HCT116 (cell line): ENCODE results near the gene CA10. TPM values are rescaled to one million over a fixed set of nuclear protein-coding genes. Genes with fewer than 3 reads are reported as not detected.

Experiments
- ATAC-seq: fragments of 200-7000 bp; cut with Tn5 transposase; 2 replicates; pipeline ENCODE4 v1.9.1; 2020; ENCODE audit warnings: mild to moderate bottlenecking, moderate library complexity
- BruUV-seq: library from RNA; stranded (reverse); fragments of 400-500 nt; replicated peaks from 2 replicates; lab custom pipeline; 2021; lab: Mats Ljungman, UMichigan
- CTCF ChIA-PET: fragments of 300-600 bp; sonication (Branson Sonifier 250); formaldehyde crosslinking; loops from one replicate; lab custom pipeline; 2021; ENCODE audit warnings: antibody characterized with exemption; lab: Charles Lee
- POLR2A ChIA-PET: fragments of 300-600, 350-600 bp; sonication (Branson Sonifier 250); formaldehyde crosslinking; loops from one replicate; lab custom pipeline; 2021; ENCODE audit warnings: antibody characterized with exemption; lab: Charles Lee
- RAD21 ChIA-PET, 2 experiments: fragments of 300-600 bp; sonication (Branson Sonifier 250); formaldehyde crosslinking; loops; one replicate each; lab custom pipeline; 2023; ENCODE audit warnings: low total read pairs in 2 of 2; ENCODE audit not compliant: uncharacterized antibody in 2 of 2, unreplicated experiment in 2 of 2, low non-redundant PET in 1 of 2; lab: Charles Lee
- DNase-seq: peaks from one replicate; pipeline ENCODE4 v3.0.0-alpha.2; 2010; ENCODE audit warnings: low read depth, low spot score
- H2AFZ ChIP-seq: fragments of 200-600 bp; shearing (Covaris generic), sonication (generic); 2 replicates; pipeline ENCODE4 v1.6.1; 2017; ENCODE audit warnings: low read depth, mixed run types, mixed read lengths, antibody characterized with exemption, low read length; ENCODE audit not compliant: poor library complexity, severe bottlenecking
- H3K27ac ChIP-seq: 2 replicates; pipeline ENCODE4 v1.5.1; 2012; ENCODE audit warnings: low read depth, low read length
- H3K27me3 ChIP-seq: fragments of 200-600 bp; sonication (generic); 2 replicates; pipeline ENCODE4 v1.6.1; 2016; ENCODE audit warnings: mixed run types, low read length, mixed read lengths; ENCODE audit not compliant: insufficient read depth
- H3K36me3 ChIP-seq, 2 experiments: fragments of 200-500 bp in 1 of 2; fragments of 200-600 bp in 1 of 2; sonication (Bioruptor generic) in 1 of 2; sonication (generic) in 1 of 2; 2 replicates each; pipeline versions ENCODE4 v1.5.1 to v1.6.1; 2014 to 2016; ENCODE audit warnings: low read length in 2 of 2, inconsistent platforms in 1 of 2, mixed read lengths in 1 of 2, mixed run types in 1 of 2; ENCODE audit not compliant: insufficient read depth in 2 of 2, control insufficient read depth in 1 of 2
- H3K4me1 ChIP-seq, 2 experiments: fragments of 200-600 bp in 1 of 2; sonication (generic) in 1 of 2; 2 replicates each; pipeline versions ENCODE4 v1.5.1 to v1.6.1; 2012 to 2017; ENCODE audit warnings: low read length in 2 of 2, inconsistent platforms in 1 of 2, mild to moderate bottlenecking in 1 of 2, mixed read lengths in 1 of 2, mixed run types in 1 of 2, moderate library complexity in 1 of 2; ENCODE audit not compliant: insufficient read depth in 2 of 2, control insufficient read depth in 1 of 2
- H3K4me2 ChIP-seq: fragments of 200-600 bp; sonication (generic); 2 replicates; pipeline ENCODE4 v1.6.1; 2017; ENCODE audit warnings: mixed run types, low read length, mixed read lengths
- H3K4me3 ChIP-seq, 2 experiments: fragments of 200-600 bp in 1 of 2; sonication (generic) in 1 of 2; replicated peaks in 1 of 2; 2 replicates each; pipeline ENCODE4 v1.5.1; 2011 to 2016; ENCODE audit warnings: low read length in 2 of 2, control low read depth in 1 of 2, low read depth in 1 of 2, mild to moderate bottlenecking in 1 of 2, mixed read lengths in 1 of 2, mixed run types in 1 of 2
- H3K79me2 ChIP-seq: fragments of 200-600 bp; sonication (generic); 2 replicates; pipeline ENCODE4 v1.6.1; 2017; ENCODE audit warnings: mild to moderate bottlenecking, mixed run types, low read length, moderate library complexity, mixed read lengths; ENCODE audit not compliant: insufficient read depth
- H3K9ac ChIP-seq: fragments of 200-600 bp; sonication (generic); 2 replicates; pipeline ENCODE4 v1.6.1; 2016; ENCODE audit warnings: low read length, mixed read lengths
- H3K9me2 ChIP-seq: fragments of 200-600 bp; sonication (generic), shearing (Covaris generic); 2 replicates; pipeline ENCODE4 v1.6.1; 2017; ENCODE audit warnings: mixed run types, mild to moderate bottlenecking, moderate library complexity; ENCODE audit not compliant: insufficient read depth
- H3K9me3 ChIP-seq, 2 experiments: fragments of 200-500 bp in 1 of 2; fragments of 200-600 bp in 1 of 2; sonication (Bioruptor generic) in 1 of 2; sonication (generic) in 1 of 2; 2 replicates each; pipeline ENCODE4 v1.6.1; 2014 to 2017; ENCODE audit warnings: low read length in 2 of 2, mixed read lengths in 2 of 2, inconsistent platforms in 1 of 2, low read depth in 1 of 2, mild to moderate bottlenecking in 1 of 2, mixed run types in 1 of 2, moderate library complexity in 1 of 2; ENCODE audit not compliant: control insufficient read depth in 1 of 2, insufficient read depth in 1 of 2
- H4K20me1 ChIP-seq: fragments of 200-600 bp; sonication (generic), shearing (Covaris generic); 2 replicates; pipeline ENCODE4 v1.6.1; 2017; ENCODE audit warnings: mixed run types, mild to moderate bottlenecking, moderate library complexity; ENCODE audit not compliant: insufficient read depth
- CEBPB ChIP-seq: IDR thresholded peaks from 2 replicates; pipeline ENCODE4 v1.6.1; 2012; ENCODE audit warnings: low read depth
- CTCF ChIP-seq, 3 experiments: fragments of 200-600 bp in 1 of 3; sonication (generic) in 1 of 3; IDR thresholded peaks in 2 of 3; conservative IDR thresholded peaks in 1 of 3; 2 replicates each; pipeline ENCODE4 v1.5.1; 2012 to 2017; ENCODE audit warnings: low read depth in 2 of 3, low read length in 2 of 3, antibody characterized with exemption in 1 of 3, borderline replicate concordance in 1 of 3, control low read depth in 1 of 3, mild to moderate bottlenecking in 1 of 3, mixed read lengths in 1 of 3, mixed run types in 1 of 3, moderate library complexity in 1 of 3; ENCODE audit not compliant: insufficient read depth in 1 of 3
- EGR1 ChIP-seq: IDR thresholded peaks from 2 replicates; pipeline ENCODE4 v1.6.1; 2012; ENCODE audit warnings: low read depth
- ELF1 ChIP-seq: IDR thresholded peaks from 2 replicates; pipeline ENCODE4 v1.6.1; 2012; ENCODE audit warnings: low read depth, borderline replicate concordance
- EZH2 ChIP-seq: fragments of 200-600 bp; sonication (generic); IDR thresholded peaks from 2 replicates; pipeline ENCODE4 v1.6.1; 2017; ENCODE audit warnings: antibody characterized with exemption, mixed run types
- EZH2phosphoT487 ChIP-seq: fragments of 200-600 bp; IDR thresholded peaks from 2 replicates; pipeline ENCODE4 v1.6.1; 2018; ENCODE audit warnings: antibody characterized with exemption, borderline replicate concordance
- FOSL1 ChIP-seq: IDR thresholded peaks from 2 replicates; pipeline ENCODE4 v1.6.1; 2012; ENCODE audit warnings: low read depth
- JUND ChIP-seq: IDR thresholded peaks from 2 replicates; pipeline ENCODE4 v1.6.1; 2012
- MAX ChIP-seq: IDR thresholded peaks from 2 replicates; pipeline ENCODE4 v1.6.1; 2012
- POLR2A ChIP-seq: IDR thresholded peaks from 2 replicates; pipeline ENCODE4 v1.7.0; 2011; ENCODE audit warnings: borderline replicate concordance; ENCODE audit not compliant: insufficient read depth, insufficient read length; ENCODE audit errors: extremely low read depth
- POLR2AphosphoS5 ChIP-seq: IDR thresholded peaks from 2 replicates; pipeline ENCODE4 v1.6.1; 2011; ENCODE audit warnings: mild to moderate bottlenecking, low read depth, low read length, moderate library complexity
- RAD21 ChIP-seq: IDR thresholded peaks from 2 replicates; pipeline ENCODE4 v1.6.1; 2012; ENCODE audit warnings: low read depth, mild to moderate bottlenecking
- SIN3A ChIP-seq: IDR thresholded peaks from 2 replicates; pipeline ENCODE4 v1.6.1; 2012; ENCODE audit warnings: low read depth
- SRF ChIP-seq: IDR thresholded peaks from 2 replicates; pipeline ENCODE4 v1.6.1; 2012; ENCODE audit warnings: low read depth
- TCF7L2 ChIP-seq: IDR thresholded peaks from 2 replicates; pipeline ENCODE4 v1.7.0; 2011; ENCODE audit warnings: borderline replicate concordance, inconsistent platforms; ENCODE audit not compliant: insufficient read depth, insufficient read length; ENCODE audit errors: extremely low read depth
- ZBTB33 ChIP-seq: IDR thresholded peaks from 2 replicates; pipeline ENCODE4 v1.6.1; 2011; ENCODE audit warnings: mild to moderate bottlenecking, low read length, moderate library complexity; ENCODE audit not compliant: insufficient replicate concordance; ENCODE audit errors: extremely low read depth
- ZFX ChIP-seq: fragments of 450-650 bp; IDR thresholded peaks from 2 replicates; pipeline ENCODE4 v1.6.1; 2017
- ZNF274 ChIP-seq: fragments of 200-500 bp; sonication (Bioruptor generic); IDR thresholded peaks from 2 replicates; pipeline ENCODE4 v1.6.1; 2014; ENCODE audit warnings: mild to moderate bottlenecking, low read depth, low read length, inconsistent platforms
- intact Hi-C: fragments of 100-400 bp; cut with micrococcal nuclease; formaldehyde crosslinking; loops from 2 replicates; pipeline ENCODE4 v1.10.0; 2022
- total RNA-seq: library from RNA; stranded (reverse); gene quantifications from one replicate; pipeline ENCODE4 v1.2.1, GENCODE V29; 2021; ENCODE audit not compliant: unreplicated experiment
- TF ChIP-seq, protein P1 (sequence below): IDR thresholded peaks from 2 replicates; pipeline ENCODE4 v1.6.1; 2012

Gene CA10
- total RNA-seq, 1 experiment from 2014 or later, result not detected

- ATAC-seq, result no peak
- TF ChIP-seq EGR1, result no peak
- no peak for TF ChIP-seq ELF1
- no peak for TF ChIP-seq POLR2A
- TF ChIP-seq MAX, result no peak
- no peak for TF ChIP-seq RAD21
- no peak for TF ChIP-seq POLR2AphosphoS5
- TF ChIP-seq CTCF (IDR thresholded peaks at IDR 0.05 in 2 of 3, conservative IDR thresholded peaks at IDR 0.05 in 1 of 3; ENCODE audit: borderline replicate concordance in 1 of 3, insufficient read depth in 1 of 3, low read depth in 2 of 3, low read length in 2 of 3), result no peak
- TF ChIP-seq JUND, result no peak
- no peak for TF ChIP-seq SIN3A
- no peak for TF ChIP-seq SRF
- no peak for TF ChIP-seq TCF7L2
- TF ChIP-seq EZH2, result no peak
- TF ChIP-seq ZBTB33, result no peak
- TF ChIP-seq FOSL1, result no peak
- no peak for TF ChIP-seq ZFX
- TF ChIP-seq EZH2phosphoT487, result no peak
- no peak for TF ChIP-seq ZNF274
- TF ChIP-seq, protein P1, sequence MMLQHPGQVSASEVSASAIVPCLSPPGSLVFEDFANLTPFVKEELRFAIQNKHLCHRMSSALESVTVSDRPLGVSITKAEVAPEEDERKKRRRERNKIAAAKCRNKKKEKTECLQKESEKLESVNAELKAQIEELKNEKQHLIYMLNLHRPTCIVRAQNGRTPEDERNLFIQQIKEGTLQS, result no peak
- TF ChIP-seq CEBPB, result no peak
Observed at GRCh38 chr17:51710634-51710979, 447.9 kb downstream of the CA10 start.

More at GRCh38 chr17:51710634-51710979, 447.9 kb downstream of the CA10 start:
- Histone ChIP-seq H3K4me2 (no peak overlapping the region), H3K36me3 (no peaks in the 10 kb centered on the region), H3K4me1 (no peaks in the 10 kb centered on the region), H3K27me3 (peaks cover 42% of the 10 kb centered on the region), H3K9me2 (no peaks in the 10 kb centered on the region), H3K9ac (no peak overlapping the region), H3K9me3 (no peaks in the 10 kb centered on the region), H4K20me1 (no peaks in the 10 kb centered on the region), H3K27ac (no peak overlapping the region), H2AFZ (no peak overlapping the region), H3K79me2 (no peaks in the 10 kb centered on the region), H3K4me3 (no peak overlapping the region)
- ChIA-PET POLR2A (no interaction called here), RAD21 (no interaction called here), CTCF (no interaction called here)
- BruUV-seq, result no TSS peak
- intact Hi-C loops, result no loop called here
- DNase-seq, result no peak
